ENCODE results near the gene TRIO. TPM values are rescaled to one million over a fixed set of nuclear protein-coding genes. Genes with fewer than 3 reads are reported as not detected.

TRIO gene
- total and polyA plus RNA-seq, 4 donors = 23.8 to 243 (median 110) TPM

GRCh38 chr5:14475045-14475444, 331.9 kb downstream of the TRIO start:
- Histone ChIP-seq H3K9me3 (ENCODE audit: control insufficient read depth in 4 of 4, insufficient read depth in 3 of 4, low read length in 3 of 4) (no peaks in the 10 kb centered on the region), H3K36me3 (ENCODE audit: control insufficient read depth in 4 of 4, insufficient read depth in 4 of 4, low read length in 4 of 4) (peaks cover 13 to 57% (median 37%) of the 10 kb centered on the region in 4 donors), H3K27me3 (ENCODE audit: control insufficient read depth in 3 of 3, insufficient read depth in 3 of 3, low read length in 2 of 3) (no peaks in the 10 kb centered on the region), H3K4me1 (ENCODE audit: control insufficient read depth in 5 of 5, insufficient read depth in 5 of 5, low read length in 5 of 5) (no peaks in the 10 kb centered on the region), H3K9ac (ENCODE audit: insufficient read depth in 1 of 2, low read length in 2 of 2) (no peak overlapping the region), H3K27ac (ENCODE audit: low read depth in 1 of 2, low read length in 1 of 2) (no peak overlapping the region), H3K4me3 (no peak overlapping the region)
- TF ChIP-seq CTCF (IDR thresholded peaks at IDR 0.05; ENCODE audit: control extremely low read depth, extremely low read depth) = no peak
- WGBS, 2 donors = 94 to 96% methylated on average over 4 of the region's 4 CpGs
- ATAC-seq (ENCODE audit: insufficient read depth, low FRiP score) = no peak
- DNase-seq = no peak

GRCh38 chr5:14476786-14477435, 333.8 kb downstream of the TRIO start:
- Histone ChIP-seq H3K36me3 (ENCODE audit: control insufficient read depth in 4 of 4, insufficient read depth in 4 of 4, low read length in 4 of 4) (peaks cover 20 to 58% (median 42%) of the 10 kb centered on the region in 4 donors), H3K4me3 (no peak overlapping the region), H3K27me3 (ENCODE audit: control insufficient read depth in 3 of 3, insufficient read depth in 3 of 3, low read length in 2 of 3) (no peaks in the 10 kb centered on the region), H3K4me1 (ENCODE audit: control insufficient read depth in 5 of 5, insufficient read depth in 5 of 5, low read length in 5 of 5) (peaks cover 0 to under 1% (median 0%) of the 10 kb centered on the region in 5 donors), H3K27ac (ENCODE audit: low read depth in 1 of 2, low read length in 1 of 2) (no peak overlapping the region), H3K9ac (ENCODE audit: insufficient read depth in 1 of 2, low read length in 2 of 2) (no peak overlapping the region), H3K9me3 (ENCODE audit: control insufficient read depth in 4 of 4, insufficient read depth in 3 of 4, low read length in 3 of 4) (no peaks in the 10 kb centered on the region)
- 88 to 91% methylated on average over 4 of the region's 4 CpGs for WGBS, 2 donors
- ATAC-seq (ENCODE audit: insufficient read depth, low FRiP score) = no peak
- DNase-seq = no peak
- no peak for TF ChIP-seq CTCF (IDR thresholded peaks at IDR 0.05; ENCODE audit: control extremely low read depth, extremely low read depth)

- no peak overlapping the region for H3K4me3 ChIP-seq
- H3K9me3 ChIP-seq (ENCODE audit: control insufficient read depth in 4 of 4, insufficient read depth in 3 of 4, low read length in 3 of 4) = no peaks in the 10 kb centered on the region
- ATAC-seq (ENCODE audit: insufficient read depth, low FRiP score) (no peak), DNase-seq (no peak)
- H3K36me3 ChIP-seq (ENCODE audit: control insufficient read depth in 4 of 4, insufficient read depth in 4 of 4, low read length in 4 of 4) = peaks cover 21 to 54% (median 37%) of the 10 kb centered on the region in 4 donors
- TF ChIP-seq CTCF (IDR thresholded peaks at IDR 0.05; ENCODE audit: control extremely low read depth, extremely low read depth) = no peak
- peaks cover 0 to 3% (median 0%) of the 10 kb centered on the region in 5 donors for H3K4me1 ChIP-seq (ENCODE audit: control insufficient read depth in 5 of 5, insufficient read depth in 5 of 5, low read length in 5 of 5)
- H3K9ac ChIP-seq (ENCODE audit: insufficient read depth in 1 of 2, low read length in 2 of 2) = no peak overlapping the region
- 95% methylated on average over 3 of the region's 3 CpGs for WGBS, 2 donors
- no peaks in the 10 kb centered on the region for H3K27me3 ChIP-seq (ENCODE audit: control insufficient read depth in 3 of 3, insufficient read depth in 3 of 3, low read length in 2 of 3)
- H3K27ac ChIP-seq (ENCODE audit: low read depth in 1 of 2, low read length in 1 of 2) = no peak overlapping the region
Observed at GRCh38 chr5:14479143-14479696, 336.1 kb downstream of the TRIO start.

Data from lung (tissue), 12 donors.